Transverse colon (tissue), 4 donors: ENCODE results near the gene FGF1.

Experiments
- CTCF ChIP-seq, 5 experiments: fragments of 200-600 bp in 3 of 5; fragments of 450-650 bp in 2 of 5; sonication (generic) in 3 of 5; IDR thresholded peaks; 1 replicate in 2 of 5; 2 replicates in 3 of 5; pipeline ENCODE4 v1.5.1; 2016 to 2017; ENCODE audit warnings: antibody characterized with exemption in 5 of 5, inconsistent platforms in 3 of 5, mild to moderate bottlenecking in 2 of 5, moderate library complexity in 1 of 5
- POLR2AphosphoS5 ChIP-seq, 3 donors: sonication (generic); formaldehyde crosslinking; IDR thresholded peaks; one replicate each; pipeline ENCODE4 v1.6.1; 2016; ENCODE audit warnings: antibody characterized with exemption in 3 of 3

- TF ChIP-seq CTCF (IDR thresholded peaks at IDR 0.05) (no peak), POLR2AphosphoS5 (IDR thresholded peaks at IDR 0.05) (no peak)
Observed at GRCh38 chr5:142605611-142606010, 80.3 kb downstream of the FGF1 start.
